ENCODE measurements around the gene PGGHG. TPM values are rescaled to one million over a fixed set of nuclear protein-coding genes. Genes with fewer than 3 reads are reported as not detected.
"Not testable (repeated sequence)": the region's sequence is repeated elsewhere in the genome, so short reads cannot be mapped to it uniquely, and the experiment has no call there.

The PGGHG gene
- total RNA-seq, 1 donor from 2014 or later, result 32.5 TPM

- peak overlapping the region; percentile 92 for H3K4me3 Mint-ChIP-seq
- no peaks in the 10 kb centered on the region for H3K36me3 Mint-ChIP-seq
These were observed 26.1 kb downstream of the PGGHG start for GRCh38 chr11:315051-315481.

GRCh38 chr11:315516-315994 is 26.6 kb downstream of the PGGHG start:
- Mint-ChIP-seq H3K4me3 (peak overlapping the region; percentile 92), H3K36me3 (no peaks in the 10 kb centered on the region), H3K4me1 (ENCODE audit: unreplicated experiment) (peaks cover 43% of the 10 kb centered on the region), H3K27me3 (peaks cover 29% of the 10 kb centered on the region), H3K9me3 (no peaks in the 10 kb centered on the region), H3K27ac (no peak overlapping the region)
- no peak for TF ChIP-seq CTCF (conservative IDR thresholded peaks at IDR 0.05)
- DNase-seq (ENCODE audit: extremely low spot score, unreplicated experiment), result no peak

More at GRCh38 chr11:315051-315481, 26.1 kb downstream of the PGGHG start:
- Mint-ChIP-seq H3K27me3 (peaks cover 29% of the 10 kb centered on the region), H3K9me3 (no peaks in the 10 kb centered on the region), H3K27ac (no peak overlapping the region), H3K4me1 (ENCODE audit: unreplicated experiment) (peaks cover 41% of the 10 kb centered on the region)
- DNase-seq (ENCODE audit: extremely low spot score, unreplicated experiment), result no peak
- TF ChIP-seq CTCF (conservative IDR thresholded peaks at IDR 0.05), result no peak

GRCh38 chr11:316031-316701 is 27.2 kb downstream of the PGGHG start:
- Mint-ChIP-seq H3K27me3 (peaks cover 29% of the 10 kb centered on the region), H3K36me3 (no peaks in the 10 kb centered on the region), H3K4me1 (ENCODE audit: unreplicated experiment) (peaks cover 48% of the 10 kb centered on the region), H3K4me3 (peak overlapping the region; percentile 82), H3K27ac (peak overlapping the region; percentile 73), H3K9me3 (no peaks in the 10 kb centered on the region)
- TF ChIP-seq CTCF (conservative IDR thresholded peaks at IDR 0.05), result no peak
- DNase-seq (ENCODE audit: extremely low spot score, unreplicated experiment), result no peak

GRCh38 chr11:316891-317301 is 28.0 kb downstream of the PGGHG start:
- TF ChIP-seq CTCF (conservative IDR thresholded peaks at IDR 0.05), result no peak
- Mint-ChIP-seq H3K9me3 (no peaks in the 10 kb centered on the region), H3K27me3 (peaks cover 27% of the 10 kb centered on the region), H3K27ac (peak overlapping the region; percentile 73), H3K4me1 (ENCODE audit: unreplicated experiment) (peaks cover 45% of the 10 kb centered on the region), H3K4me3 (peak overlapping the region; percentile 82), H3K36me3 (no peaks in the 10 kb centered on the region)
- no peak for DNase-seq (ENCODE audit: extremely low spot score, unreplicated experiment)

GRCh38 chr11:317668-318404 is 28.9 kb downstream of the PGGHG start:
- H3K27me3 Mint-ChIP-seq, result peaks cover 25% of the 10 kb centered on the region
- H3K9me3 Mint-ChIP-seq; DNase-seq (ENCODE audit: extremely low spot score, unreplicated experiment); H3K36me3 Mint-ChIP-seq: not testable (repeated sequence)
- peak overlapping the region; percentile 73 for H3K27ac Mint-ChIP-seq
- peak overlapping the region; percentile 82 for H3K4me3 Mint-ChIP-seq
- H3K4me1 Mint-ChIP-seq (ENCODE audit: unreplicated experiment), result peaks cover 39% of the 10 kb centered on the region

GRCh38 chr11:318405-319120 is 29.6 kb downstream of the PGGHG start:
- not testable (repeated sequence) for DNase-seq (ENCODE audit: extremely low spot score, unreplicated experiment); H3K27ac Mint-ChIP-seq; H3K36me3 Mint-ChIP-seq; H3K4me3 Mint-ChIP-seq; H3K9me3 Mint-ChIP-seq
- Mint-ChIP-seq H3K4me1 (ENCODE audit: unreplicated experiment) (peaks cover 32% of the 10 kb centered on the region), H3K27me3 (peaks cover 25% of the 10 kb centered on the region)

GRCh38 chr11:319121-319887 is 30.4 kb downstream of the PGGHG start:
- H3K4me1 Mint-ChIP-seq (ENCODE audit: unreplicated experiment), result peaks cover 29% of the 10 kb centered on the region
- not testable (repeated sequence) for H3K36me3 Mint-ChIP-seq; H3K9me3 Mint-ChIP-seq; DNase-seq (ENCODE audit: extremely low spot score, unreplicated experiment)
- peak overlapping the region; percentile 96 for H3K4me3 Mint-ChIP-seq
- peak overlapping the region; percentile 93 for H3K27ac Mint-ChIP-seq
- H3K27me3 Mint-ChIP-seq, result peaks cover 19% of the 10 kb centered on the region

- not testable (repeated sequence) for DNase-seq (ENCODE audit: extremely low spot score, unreplicated experiment); H3K9me3 Mint-ChIP-seq; H3K36me3 Mint-ChIP-seq
- Mint-ChIP-seq H3K4me3 (peak overlapping the region; percentile 96), H3K27me3 (peaks cover 16% of the 10 kb centered on the region), H3K27ac (peak overlapping the region; percentile 93), H3K4me1 (ENCODE audit: unreplicated experiment) (peaks cover 33% of the 10 kb centered on the region)
These were observed 31.0 kb downstream of the PGGHG start for GRCh38 chr11:319888-320273.

Data from type B pancreatic cell (in vitro differentiated cells).